Neuronal stem cell (in vitro differentiated cells): ENCODE results near the gene SPPL3.

ENCODE experiments used
- DNase-seq: peaks from one replicate; pipeline ENCODE4 v3.0.0-alpha.2; 2013; ENCODE audit warnings: low spot score
- H2AFZ ChIP-seq: one replicate; pipeline ENCODE4 v1.6.1; 2013; ENCODE audit warnings: mild to moderate bottlenecking, low read length, inconsistent platforms
- H2AK5ac ChIP-seq: 2 replicates; pipeline ENCODE4 v1.6.1; 2013; ENCODE audit warnings: low read depth, mild to moderate bottlenecking, inconsistent platforms, low read length, moderate library complexity, mixed read lengths
- H2BK120ac ChIP-seq: 2 replicates; pipeline ENCODE4 v1.6.1; 2013; ENCODE audit warnings: low read depth, mild to moderate bottlenecking, inconsistent platforms, low read length, moderate library complexity, mixed read lengths
- H2BK12ac ChIP-seq: one replicate; pipeline ENCODE4 v1.6.1; 2013; ENCODE audit warnings: low read length, inconsistent platforms
- H2BK15ac ChIP-seq: 2 replicates; pipeline ENCODE4 v1.6.1; 2013; ENCODE audit warnings: mild to moderate bottlenecking, low read length, inconsistent platforms, mixed read lengths
- H2BK5ac ChIP-seq: one replicate; pipeline ENCODE4 v1.6.1; 2013; ENCODE audit warnings: inconsistent platforms, mild to moderate bottlenecking, low read length, moderate library complexity
- H3K14ac ChIP-seq: one replicate; pipeline ENCODE4 v1.6.1; 2013; ENCODE audit warnings: low read length, inconsistent platforms
- H3K18ac ChIP-seq: 2 replicates; pipeline ENCODE4 v1.6.1; 2013; ENCODE audit warnings: low read length, inconsistent platforms
- H3K23ac ChIP-seq: 2 replicates; pipeline ENCODE4 v1.6.1; 2013; ENCODE audit warnings: low read depth, mild to moderate bottlenecking, mixed read lengths, low read length, inconsistent platforms; ENCODE audit not compliant: poor library complexity
- H3K27ac ChIP-seq: replicated peaks from 3 replicates; pipeline ENCODE4 v1.5.1; 2013; ENCODE audit warnings: low read length, inconsistent platforms
- H3K27me3 ChIP-seq, 3 experiments: 2 replicates each; pipeline ENCODE4 v1.6.1; 2013; ENCODE audit warnings: low read length in 3 of 3, mild to moderate bottlenecking in 2 of 3, inconsistent platforms in 1 of 3, low read depth in 1 of 3, mixed read lengths in 1 of 3, moderate library complexity in 1 of 3; ENCODE audit not compliant: control insufficient read depth in 3 of 3, insufficient read depth in 3 of 3
- H3K36me3 ChIP-seq, 2 donors: replicated peaks in 1 of 2; 2 replicates each; pipeline ENCODE4 v1.6.1; 2013; ENCODE audit warnings: low read length in 2 of 2; ENCODE audit not compliant: control insufficient read depth in 2 of 2, insufficient read depth in 2 of 2
- H3K4ac ChIP-seq: 2 replicates; pipeline ENCODE4 v1.6.1; 2013; ENCODE audit warnings: inconsistent platforms, mild to moderate bottlenecking, low read length, moderate library complexity
- H3K4me1 ChIP-seq, 2 donors: 1 replicate in 1 of 2; 2 replicates in 1 of 2; pipeline ENCODE4 v1.6.1; 2013; ENCODE audit warnings: low read length in 2 of 2, low read depth in 1 of 2; ENCODE audit not compliant: control insufficient read depth in 2 of 2, insufficient read depth in 1 of 2
- H3K4me2 ChIP-seq: one replicate; pipeline ENCODE4 v1.6.1; 2013; ENCODE audit warnings: mild to moderate bottlenecking, low read length, inconsistent platforms; ENCODE audit not compliant: insufficient read depth, poor library complexity, severe bottlenecking
- H3K4me3 ChIP-seq, 2 donors: 2 replicates each; pipeline ENCODE4 v1.5.1; 2013; ENCODE audit warnings: low read length in 2 of 2, mild to moderate bottlenecking in 2 of 2, inconsistent platforms in 1 of 2, moderate library complexity in 1 of 2
- H3K79me1 ChIP-seq: one replicate; pipeline ENCODE4 v1.6.1; 2013; ENCODE audit warnings: low read depth, mild to moderate bottlenecking, inconsistent platforms, low read length, moderate library complexity
- H3K9ac ChIP-seq: one replicate; pipeline ENCODE4 v1.6.1; 2013; ENCODE audit warnings: mild to moderate bottlenecking, low read depth, low read length, inconsistent platforms; ENCODE audit not compliant: poor library complexity
- H3K9me3 ChIP-seq, 2 donors: replicated peaks in 1 of 2; 2 replicates each; pipeline versions ENCODE3 to v1.6.1; 2013; ENCODE audit warnings: low read length in 2 of 2, mild to moderate bottlenecking in 2 of 2, inconsistent platforms in 1 of 2, low read depth in 1 of 2, mixed read lengths in 1 of 2, moderate library complexity in 1 of 2; ENCODE audit not compliant: control insufficient read depth in 2 of 2, insufficient read depth in 1 of 2
- H4K8ac ChIP-seq: one replicate; pipeline ENCODE4 v1.6.1; 2013; ENCODE audit warnings: low read depth, mild to moderate bottlenecking, inconsistent platforms, low read length, moderate library complexity
- H4K91ac ChIP-seq: one replicate; pipeline ENCODE4 v1.6.1; 2013; ENCODE audit warnings: low read length, low read depth, mild to moderate bottlenecking, inconsistent platforms; ENCODE audit not compliant: poor library complexity
- WGBS, 2 donors: extraction: QIAGEN DNeasy Blood & Tissue Kit; methylation state at CpG; one replicate each; pipeline ENCODE4 v1.1.7; 2013; ENCODE audit warnings: missing lambda C conversion rate in 2 of 2, mixed read lengths in 1 of 2; ENCODE audit not compliant: insufficient read length in 2 of 2, insufficient replicate concordance in 1 of 2; ENCODE audit errors: extremely low coverage in 2 of 2; 5-methylcytosine and 5-hydroxymethylcytosine counted together

SPPL3 gene

GRCh38 chr12:120930032-120930431, 25.9 kb upstream of the SPPL3 start:
- Histone ChIP-seq H3K27ac (no peak overlapping the region), H3K4me1 (peaks cover 0 to 1% of the 10 kb centered on the region in 2 donors), H4K8ac (no peak overlapping the region), H2AFZ (no peak overlapping the region), H3K18ac (no peak overlapping the region), H2BK5ac (no peak overlapping the region), H3K9me3 (no peaks in the 10 kb centered on the region), H3K4ac (no peak overlapping the region), H2BK15ac (no peak overlapping the region), H2BK12ac (no peak overlapping the region), H3K4me3 (no peak overlapping the region), H3K4me2 (no peak overlapping the region), H3K23ac (no peak overlapping the region), H4K91ac (no peak overlapping the region), H2AK5ac (no peak overlapping the region), H3K79me1 (peaks cover 2% of the 10 kb centered on the region), H3K36me3 (no peaks in the 10 kb centered on the region), H3K14ac (no peak overlapping the region), H3K27me3 (no peaks in the 10 kb centered on the region), H3K9ac (no peak overlapping the region), H2BK120ac (no peak overlapping the region)
- no CpG with 5 or more reads among the region's 5 CpGs for WGBS, 2 donors
- DNase-seq = no peak

- H2AK5ac ChIP-seq = no peak overlapping the region
- peak overlapping the region; percentile 10 for H3K4ac ChIP-seq
- peak overlapping the region; percentile 8 for H2BK5ac ChIP-seq
- no peaks in the 10 kb centered on the region for H3K9me3 ChIP-seq
- H3K4me1 ChIP-seq = peaks cover 0 to 1% of the 10 kb centered on the region in 2 donors
- WGBS, 2 donors = no CpG with 5 or more reads among the region's 13 CpGs
- peaks cover 2% of the 10 kb centered on the region for H3K79me1 ChIP-seq
- no peak for DNase-seq
- H4K91ac ChIP-seq = no peak overlapping the region
- H3K4me2 ChIP-seq = no peak overlapping the region
- H4K8ac ChIP-seq = no peak overlapping the region
- no peak overlapping the region for H3K27ac ChIP-seq
- H2BK120ac ChIP-seq = no peak overlapping the region
- H3K27me3 ChIP-seq = no peaks in the 10 kb centered on the region
- no peak overlapping the region for H2BK15ac ChIP-seq
- H3K23ac ChIP-seq = peak overlapping the region; percentile 34
- H3K18ac ChIP-seq = no peak overlapping the region
- no peak overlapping the region for H3K14ac ChIP-seq
- H2BK12ac ChIP-seq = no peak overlapping the region
- no peaks in the 10 kb centered on the region for H3K36me3 ChIP-seq
- H3K4me3 ChIP-seq = peak overlapping the region in 1 of 2 donors; percentile 57
- peak overlapping the region; percentile 74 for H2AFZ ChIP-seq
- no peak overlapping the region for H3K9ac ChIP-seq
These were observed 24.9 kb upstream of the SPPL3 start for GRCh38 chr12:120928864-120929652.

GRCh38 chr12:120925740-120926563, 21.8 kb upstream of the SPPL3 start:
- Histone ChIP-seq H2BK120ac (no peak overlapping the region), H4K8ac (no peak overlapping the region), H2BK5ac (no peak overlapping the region), H2AK5ac (peak overlapping the region; percentile 18), H3K9ac (no peak overlapping the region), H3K23ac (no peak overlapping the region), H3K79me1 (peaks cover 2% of the 10 kb centered on the region), H3K9me3 (no peaks in the 10 kb centered on the region), H2AFZ (peak overlapping the region; percentile 45), H3K18ac (no peak overlapping the region), H3K4me3 (no peak overlapping the region), H2BK12ac (no peak overlapping the region), H3K27ac (no peak overlapping the region), H3K36me3 (no peaks in the 10 kb centered on the region), H2BK15ac (no peak overlapping the region), H3K14ac (no peak overlapping the region), H3K4me1 (peaks cover 0 to 1% of the 10 kb centered on the region in 2 donors), H4K91ac (no peak overlapping the region), H3K27me3 (no peaks in the 10 kb centered on the region), H3K4me2 (no peak overlapping the region), H3K4ac (no peak overlapping the region)
- DNase-seq = no peak
- WGBS, 2 donors = no CpG with 5 or more reads among the region's 15 CpGs

- H3K14ac ChIP-seq = no peak overlapping the region
- no CpG with 5 or more reads among the region's 3 CpGs for WGBS, 2 donors
- no peak overlapping the region for H3K4me3 ChIP-seq
- no peak overlapping the region for H2BK12ac ChIP-seq
- no peak overlapping the region for H3K18ac ChIP-seq
- no peak overlapping the region for H2BK120ac ChIP-seq
- no peaks in the 10 kb centered on the region for H3K4me1 ChIP-seq
- DNase-seq = no peak
- H3K4me2 ChIP-seq = no peak overlapping the region
- H2BK15ac ChIP-seq = no peak overlapping the region
- H3K27me3 ChIP-seq = no peaks in the 10 kb centered on the region
- H3K4ac ChIP-seq = no peak overlapping the region
- no peaks in the 10 kb centered on the region for H3K9me3 ChIP-seq
- no peak overlapping the region for H2AFZ ChIP-seq
- no peaks in the 10 kb centered on the region for H3K79me1 ChIP-seq
- H4K8ac ChIP-seq = no peak overlapping the region
- no peak overlapping the region for H4K91ac ChIP-seq
- H2AK5ac ChIP-seq = no peak overlapping the region
- no peak overlapping the region for H3K23ac ChIP-seq
- H2BK5ac ChIP-seq = no peak overlapping the region
- H3K27ac ChIP-seq = no peak overlapping the region
- H3K36me3 ChIP-seq = no peaks in the 10 kb centered on the region
- no peak overlapping the region for H3K9ac ChIP-seq
These were observed 18.1 kb upstream of the SPPL3 start for GRCh38 chr12:120922279-120922678.
